GM21825 (cell line): ENCODE data around the gene PPP2R1A.

Experiments
- ATAC-seq: cut with Tn5 transposase; IDR thresholded peaks from one replicate; pipeline ENCODE4 v1.9.1; 2021; ENCODE audit warnings: mild to moderate bottlenecking, moderate library complexity; ENCODE audit not compliant: unreplicated experiment

PPP2R1A gene

DNA sequence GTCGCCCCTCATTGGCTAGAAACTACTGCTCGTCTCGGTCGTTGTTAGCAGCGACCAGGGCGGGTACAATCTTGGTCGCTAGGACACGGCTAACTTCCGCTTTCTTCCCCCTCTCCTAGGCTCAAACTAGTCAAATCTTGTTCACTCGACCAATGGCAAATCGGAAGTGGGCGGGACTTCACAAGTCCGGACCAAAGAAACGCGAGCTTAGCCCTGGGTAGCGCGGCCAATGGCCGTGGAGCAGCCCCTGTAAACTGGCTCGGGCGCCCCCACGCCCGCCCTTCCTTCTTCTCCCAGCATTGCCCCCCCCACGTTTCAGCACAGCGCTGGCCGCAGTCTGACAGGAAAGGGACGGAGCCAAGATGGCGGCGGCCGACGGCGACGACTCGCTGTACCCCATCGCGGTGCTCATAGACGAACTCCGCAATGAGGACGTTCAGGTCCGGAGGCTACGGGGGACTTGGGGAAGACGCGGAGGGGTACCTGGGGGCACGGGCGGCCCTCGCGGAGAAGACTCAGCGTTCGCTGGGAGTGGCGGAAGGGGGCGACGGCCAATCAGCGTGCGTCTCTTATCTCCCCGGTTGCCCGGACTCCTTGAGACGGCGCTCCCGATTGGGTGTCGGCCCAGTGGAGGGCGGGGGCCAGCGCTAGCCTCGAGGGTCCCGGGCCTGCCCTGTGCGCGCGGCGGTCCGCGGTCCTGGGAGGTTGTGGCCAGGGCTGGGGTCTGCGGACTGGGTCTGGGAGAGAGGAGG is at the start of gene PPP2R1A:
TSS of gene PPP2R1A (plus strand) at position 318 of the 752 bp plus-strand sequence. CDS start at position 363, 45 bp downstream.
- ATAC-seq: peak; percentile 86

DNA sequence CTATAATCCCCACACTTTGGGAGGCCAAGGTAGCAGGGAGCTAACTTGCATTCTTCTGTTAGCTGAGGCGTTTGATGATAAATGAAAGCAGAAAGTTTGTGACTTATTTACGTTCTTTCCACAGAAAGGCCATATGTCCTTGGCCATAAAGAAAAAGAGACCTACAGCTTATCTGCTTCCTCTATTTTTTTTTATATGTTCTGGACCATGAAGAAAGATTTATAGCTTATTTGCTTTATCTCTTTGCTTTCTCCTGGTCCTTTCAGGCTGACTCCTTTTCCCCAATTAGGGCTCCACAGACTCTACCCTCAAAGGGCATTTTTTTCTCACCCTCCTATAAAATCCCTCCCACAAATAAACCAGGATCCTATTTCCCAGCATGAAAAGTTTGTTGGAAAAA is 48.6 kb upstream of the PPP2R1A start:
- no peak for ATAC-seq

DNA sequence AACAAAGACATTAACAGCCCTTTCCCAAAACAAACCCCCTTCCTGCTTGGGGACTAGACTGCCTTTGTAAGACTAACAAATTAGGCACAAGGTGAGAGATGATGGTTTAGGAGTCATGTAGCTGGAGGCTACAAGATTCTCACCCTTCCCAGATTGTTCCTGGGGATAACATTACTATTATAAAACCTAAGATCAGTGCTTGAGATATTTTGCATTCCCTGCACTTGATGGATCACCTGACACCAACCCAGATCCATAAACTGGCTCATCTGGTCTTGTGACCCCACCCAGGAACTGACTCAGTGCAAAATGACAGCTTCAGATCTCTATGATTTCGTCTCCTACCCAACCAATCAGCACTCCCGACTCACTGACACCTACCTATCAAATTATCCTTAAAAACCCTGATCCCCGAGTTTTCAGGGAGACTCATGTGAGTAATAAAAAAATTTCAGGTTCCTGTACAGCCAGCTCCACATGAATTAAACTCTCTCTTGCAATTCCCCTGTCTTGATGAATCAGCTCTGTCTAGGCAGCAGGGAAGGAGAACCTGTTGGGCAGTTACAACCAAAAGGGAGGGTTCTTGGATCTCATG is 47.8 kb upstream of the PPP2R1A start:
- ATAC-seq: no peak

DNA sequence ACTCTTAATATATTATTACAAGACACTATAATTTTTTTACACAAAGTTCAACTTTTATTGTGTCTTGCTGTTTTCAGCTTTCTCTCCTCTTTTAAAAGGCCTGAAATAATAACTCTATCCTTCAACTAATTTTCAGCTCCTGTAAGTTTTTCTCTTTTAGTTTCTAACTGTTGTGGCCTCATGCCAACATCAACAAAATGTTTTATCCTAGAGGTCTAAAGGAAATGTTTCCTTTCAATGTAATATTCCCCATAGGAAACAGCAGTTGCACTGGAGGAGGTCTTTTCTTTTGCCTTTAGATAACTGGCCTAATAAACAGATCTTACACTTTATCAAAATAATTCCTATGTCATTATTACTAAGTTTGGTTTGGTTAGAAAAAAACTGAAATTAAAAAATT is 41.6 kb upstream of the PPP2R1A start:
- ATAC-seq: no peak

DNA sequence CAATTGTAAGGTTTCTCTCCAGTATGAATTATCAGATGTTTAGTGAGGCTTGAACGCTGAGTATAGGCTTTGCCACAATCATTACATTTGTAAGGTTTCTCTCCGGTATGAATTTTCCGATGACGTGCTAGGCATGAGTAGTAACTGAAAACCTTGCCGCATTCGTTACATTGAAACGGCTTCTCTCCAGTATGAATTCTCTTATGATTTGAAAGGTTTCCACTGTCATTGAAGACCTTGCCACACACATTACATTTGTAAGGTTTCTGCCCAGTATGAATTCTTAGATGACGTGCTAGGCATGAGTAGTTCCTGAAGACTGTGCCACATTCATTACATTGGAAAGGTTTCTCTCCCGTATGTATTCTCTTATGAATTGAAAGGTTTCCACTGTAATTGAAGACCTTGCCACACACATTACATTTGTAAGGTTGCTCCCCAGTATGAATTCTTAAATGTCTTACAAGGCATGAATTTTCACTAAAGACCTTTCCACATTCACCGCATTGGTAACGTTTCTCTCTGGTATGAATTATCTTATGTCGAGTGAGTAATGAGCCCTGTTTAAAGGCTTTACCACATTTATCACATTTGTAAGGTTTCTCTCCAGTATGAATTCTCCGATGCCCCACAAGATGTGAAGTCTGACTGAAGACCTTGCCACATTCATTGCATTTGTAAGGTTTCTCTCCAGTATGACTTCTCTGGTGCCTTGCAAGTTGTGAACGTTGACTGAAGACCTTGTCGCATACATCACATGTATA is 34.1 kb upstream of the PPP2R1A start:
- no peak for ATAC-seq

DNA sequence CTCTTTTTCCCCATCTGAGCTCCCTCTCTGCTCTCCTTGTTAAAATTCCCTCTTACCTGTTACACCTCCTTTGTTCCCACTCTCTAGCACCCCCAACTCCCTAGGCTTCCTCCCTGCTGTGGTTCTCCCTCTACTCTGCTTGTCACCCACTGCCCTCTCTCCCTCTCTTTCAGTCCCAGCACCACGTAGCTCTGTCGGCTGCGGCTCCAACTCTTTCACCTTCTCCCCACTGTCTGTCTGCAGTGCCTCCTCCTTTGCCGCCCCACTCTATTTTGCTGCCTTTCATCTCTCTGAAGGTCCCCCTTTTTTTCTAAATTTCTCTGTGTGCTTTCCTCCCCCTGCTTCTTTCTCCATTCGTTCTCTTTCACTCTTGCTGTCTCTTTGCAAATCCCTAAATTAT is 19.5 kb upstream of the PPP2R1A start:
- ATAC-seq: no peak

DNA sequence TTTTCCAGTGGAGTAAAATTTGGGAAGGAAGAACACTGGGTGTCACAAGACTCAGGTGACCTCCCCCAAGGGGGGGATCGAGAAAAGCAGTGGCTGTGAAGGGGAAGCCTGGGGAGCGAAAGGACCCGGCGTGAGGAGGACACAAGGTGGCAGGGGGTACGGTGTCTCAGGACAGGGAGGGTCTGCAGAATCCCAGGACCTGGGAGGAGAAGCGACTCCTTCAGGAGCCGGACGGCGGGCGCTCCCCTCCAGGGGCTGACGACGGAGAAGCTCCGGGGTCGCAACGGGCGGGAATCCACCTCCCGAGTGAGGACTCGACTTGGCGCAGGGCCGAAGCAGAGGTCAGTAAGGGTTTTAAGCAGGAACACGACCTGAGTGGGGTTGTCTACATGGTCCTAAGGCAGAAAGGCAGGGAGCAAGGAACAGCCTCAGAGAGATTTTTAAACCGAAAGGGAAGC is 19.0 kb upstream of the PPP2R1A start:
- ATAC-seq: peak; percentile 8

DNA sequence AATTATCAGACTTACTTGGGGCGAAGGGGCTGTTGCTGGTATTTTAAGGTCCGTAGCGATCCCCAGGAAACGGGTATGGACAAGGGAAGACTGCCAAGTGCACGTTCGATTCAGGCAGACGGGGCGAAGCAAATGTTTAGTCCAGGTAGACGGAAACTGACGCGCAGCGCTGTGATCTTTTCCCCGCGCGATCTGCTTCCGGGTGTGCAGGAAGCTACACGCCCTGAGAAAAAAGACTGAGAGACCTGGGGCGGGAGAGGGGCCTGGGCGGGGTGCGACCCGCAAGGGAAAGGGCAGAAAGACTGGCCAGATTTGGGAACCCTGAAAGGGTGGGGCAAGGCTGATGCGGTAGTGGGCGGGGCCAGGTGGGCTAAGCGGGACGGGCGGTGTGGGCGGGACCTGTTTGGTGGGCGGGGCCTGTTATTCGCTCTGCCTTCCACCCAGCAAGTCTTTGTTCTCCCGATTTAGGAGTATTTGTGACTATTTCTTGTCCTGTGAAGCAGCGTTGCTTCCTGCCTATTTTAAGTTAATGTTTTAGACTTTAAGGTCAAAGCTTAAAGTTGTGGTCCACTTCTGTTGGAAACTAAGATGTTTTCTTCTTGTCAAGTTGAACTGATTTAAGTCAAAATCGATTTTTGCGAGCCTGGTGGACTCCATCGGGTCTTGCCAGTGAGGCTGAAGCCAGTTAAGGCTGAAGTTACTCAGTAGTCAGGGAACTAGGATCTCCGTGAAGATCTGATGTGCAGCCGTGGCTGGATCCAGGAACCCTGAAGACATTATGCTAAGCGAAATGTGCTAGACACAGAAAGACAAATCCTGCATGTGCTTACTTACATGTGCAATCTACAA is 18.3 kb upstream of the PPP2R1A start, which contains the start of gene ZNF836:
TSS of gene ZNF836 (minus strand) at position 301 of the 849 bp plus-strand sequence. CDS start 3,549 bp downstream, outside the sequence.
- peak; percentile 79 for ATAC-seq

DNA sequence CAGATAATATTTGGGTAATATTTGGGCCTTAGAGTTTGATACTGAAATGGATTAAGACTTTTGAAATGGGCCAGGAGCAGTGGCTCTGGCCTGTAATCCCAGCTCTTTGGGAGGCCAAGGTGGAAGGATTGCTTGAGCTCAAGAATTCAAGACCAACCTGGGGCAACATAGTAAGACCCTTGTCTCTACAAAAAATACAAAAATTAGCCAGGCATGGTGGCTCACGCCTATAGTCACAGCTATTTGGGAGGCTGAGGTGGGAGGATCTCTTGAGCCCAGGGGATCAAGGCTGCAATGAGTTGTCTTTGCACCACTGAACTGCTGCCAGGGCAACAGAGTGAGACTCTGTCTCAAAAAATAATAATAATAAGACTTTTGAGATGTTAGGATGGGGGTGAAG is 17.5 kb upstream of the PPP2R1A start:
- no peak for ATAC-seq

DNA sequence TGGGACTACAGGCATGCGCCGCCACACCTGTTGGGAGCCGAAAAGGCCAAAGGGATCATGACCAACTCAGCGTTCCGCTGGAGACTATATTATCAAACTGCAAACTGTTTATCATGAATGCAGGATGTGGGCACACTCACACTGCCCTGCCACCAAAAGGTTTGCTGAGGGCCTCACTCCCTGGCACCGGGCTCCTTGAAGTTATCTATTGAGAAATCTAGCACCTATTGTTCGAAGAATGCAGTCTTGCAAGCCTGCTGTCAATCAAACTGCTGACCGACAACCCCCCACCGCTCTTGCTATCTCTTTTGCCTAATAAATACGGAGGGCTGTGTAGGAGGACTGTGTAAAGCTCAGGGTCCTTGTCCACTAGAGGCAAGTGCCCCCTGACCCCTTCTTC is 13.3 kb upstream of the PPP2R1A start:
- ATAC-seq: no peak

DNA sequence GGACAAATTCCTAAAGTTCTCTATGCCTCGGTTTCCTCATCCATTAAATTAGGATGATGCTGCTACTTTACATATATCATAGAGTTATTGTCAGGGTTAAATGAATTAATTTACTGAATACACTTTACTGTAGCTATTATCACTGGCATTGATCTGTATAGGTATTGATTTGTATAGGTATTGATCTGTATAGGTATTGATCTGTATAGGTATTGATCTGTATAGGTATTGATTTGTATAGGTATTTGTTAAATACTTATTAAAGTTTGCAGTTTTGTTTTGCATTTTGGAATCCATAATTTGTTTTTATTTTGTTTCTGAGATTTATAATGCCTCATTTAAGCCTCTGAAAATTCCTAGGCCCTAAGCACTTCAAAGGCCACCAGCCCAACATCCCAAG is 2.4 kb upstream of the PPP2R1A start:
- no peak for ATAC-seq

DNA sequence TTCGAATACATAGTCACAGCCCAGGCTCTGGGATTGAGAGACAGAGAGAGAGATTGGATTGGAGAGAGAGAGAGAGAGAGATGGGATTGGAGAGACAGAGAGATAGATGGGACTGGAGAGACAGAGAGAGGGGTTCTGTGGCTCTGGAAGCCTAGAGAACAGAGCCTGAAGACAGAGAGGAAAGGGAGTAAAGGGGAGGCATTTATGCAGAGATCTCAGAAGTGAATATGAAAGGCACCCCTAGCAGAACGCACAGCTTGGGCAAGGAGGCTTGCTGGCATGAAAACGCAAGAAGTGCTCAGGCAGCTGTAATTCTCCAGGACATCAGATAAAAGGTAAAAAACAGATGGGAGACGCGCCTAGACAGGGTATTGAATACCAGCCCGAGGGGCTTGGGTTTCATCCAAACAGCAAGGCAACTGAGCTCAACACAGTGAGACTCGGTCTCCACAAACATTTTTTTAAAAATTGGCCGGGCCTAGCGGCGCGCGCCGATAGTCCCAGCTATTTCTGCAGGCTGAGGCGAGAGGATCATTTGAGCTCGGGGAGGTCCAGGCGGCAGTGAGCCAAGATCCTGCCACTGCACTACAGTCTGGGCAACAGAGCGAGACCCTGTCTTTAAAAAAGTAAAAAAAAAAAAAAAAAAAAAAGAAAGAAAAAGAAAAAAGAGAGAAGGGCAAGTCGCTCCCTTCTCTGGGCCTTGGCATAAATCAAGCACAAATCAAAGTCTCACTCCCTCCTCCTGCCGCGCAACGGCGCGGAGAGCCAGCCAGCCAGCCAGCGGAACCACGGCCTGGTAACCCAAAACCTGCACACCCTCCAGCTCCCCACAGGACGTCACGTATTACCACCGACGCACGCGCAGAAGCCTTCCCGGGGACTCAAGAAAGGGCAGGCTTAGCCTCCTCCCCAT is 774 bp upstream of the PPP2R1A start:
- ATAC-seq: no peak

DNA sequence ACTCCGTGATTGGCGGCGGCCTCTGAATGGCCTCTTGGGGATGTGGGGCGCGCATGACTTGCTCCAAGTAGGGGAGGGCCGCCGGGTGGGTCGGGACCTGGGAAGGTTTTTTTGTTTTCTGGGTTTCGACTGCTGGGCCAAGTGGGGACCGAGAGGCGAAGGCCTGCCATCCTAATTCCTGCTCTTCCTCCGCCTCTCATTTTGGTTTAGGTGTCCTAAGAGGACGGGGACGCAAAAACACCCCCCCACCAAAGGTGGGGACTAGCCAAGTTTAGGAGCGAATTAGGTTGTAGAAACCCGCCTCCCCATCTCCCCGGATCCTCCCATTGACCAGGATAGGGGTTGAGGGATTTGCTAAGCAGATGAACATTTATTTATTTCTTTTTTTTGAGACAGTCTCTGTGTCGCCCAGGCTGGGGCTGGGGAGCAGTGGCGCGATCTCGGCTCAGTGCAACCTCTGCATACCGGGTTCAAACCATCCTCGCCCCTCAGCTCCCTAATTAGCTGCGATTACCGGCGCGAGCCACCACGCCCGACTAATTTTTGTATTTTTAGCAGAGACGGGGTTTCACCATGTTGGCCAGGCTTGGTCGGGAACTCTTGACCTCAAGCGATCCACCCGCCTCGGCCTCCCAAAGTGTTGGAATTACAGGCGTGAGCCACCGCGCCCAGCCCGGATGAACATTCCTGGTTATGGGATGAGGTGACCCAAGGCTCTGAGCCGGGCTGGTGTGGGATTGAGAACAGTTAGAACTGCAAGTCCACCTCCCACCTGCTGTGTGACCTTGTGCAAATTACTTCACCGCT is 838 bp downstream of the PPP2R1A start:
- ATAC-seq: no peak

DNA sequence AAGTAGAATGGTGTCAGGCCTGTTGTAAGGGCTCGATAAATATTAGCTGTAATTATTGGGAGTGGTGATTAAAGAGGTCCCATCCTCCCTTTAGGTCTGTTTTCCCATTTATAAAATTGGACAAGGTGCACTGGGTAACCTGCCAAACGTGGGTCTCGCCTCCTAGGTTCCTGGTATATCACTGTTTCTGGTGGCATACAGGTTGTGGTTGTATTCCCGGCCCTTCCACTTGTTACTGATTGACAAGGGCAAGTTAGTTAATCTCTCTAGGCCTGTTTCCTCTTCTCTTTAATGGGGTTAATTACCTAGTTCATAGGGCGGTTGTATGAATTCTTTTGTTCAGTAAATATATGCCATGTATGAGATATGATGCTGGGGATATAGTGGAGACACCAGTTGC is 1.5 kb downstream of the PPP2R1A start:
- ATAC-seq: no peak

DNA sequence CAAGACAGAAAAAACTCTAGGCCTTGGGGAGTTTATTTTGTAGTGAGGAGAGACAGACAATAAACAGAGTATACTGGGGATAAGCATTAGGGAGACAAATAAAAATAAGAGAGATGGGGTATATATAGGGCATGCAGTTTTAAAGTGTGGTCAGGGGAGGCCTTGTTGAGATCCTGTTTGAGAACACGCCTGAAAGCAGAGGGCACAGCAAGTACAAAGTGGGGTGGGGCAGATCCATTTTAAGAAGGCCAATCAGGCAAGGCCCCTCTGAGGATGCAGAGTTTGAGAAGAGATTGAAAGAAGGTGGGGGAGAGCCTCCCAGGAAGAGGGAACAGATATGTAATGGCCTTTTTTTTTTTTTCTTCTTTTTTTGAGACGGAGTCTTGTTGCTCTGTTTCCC is 2.1 kb downstream of the PPP2R1A start:
- ATAC-seq: no peak

DNA sequence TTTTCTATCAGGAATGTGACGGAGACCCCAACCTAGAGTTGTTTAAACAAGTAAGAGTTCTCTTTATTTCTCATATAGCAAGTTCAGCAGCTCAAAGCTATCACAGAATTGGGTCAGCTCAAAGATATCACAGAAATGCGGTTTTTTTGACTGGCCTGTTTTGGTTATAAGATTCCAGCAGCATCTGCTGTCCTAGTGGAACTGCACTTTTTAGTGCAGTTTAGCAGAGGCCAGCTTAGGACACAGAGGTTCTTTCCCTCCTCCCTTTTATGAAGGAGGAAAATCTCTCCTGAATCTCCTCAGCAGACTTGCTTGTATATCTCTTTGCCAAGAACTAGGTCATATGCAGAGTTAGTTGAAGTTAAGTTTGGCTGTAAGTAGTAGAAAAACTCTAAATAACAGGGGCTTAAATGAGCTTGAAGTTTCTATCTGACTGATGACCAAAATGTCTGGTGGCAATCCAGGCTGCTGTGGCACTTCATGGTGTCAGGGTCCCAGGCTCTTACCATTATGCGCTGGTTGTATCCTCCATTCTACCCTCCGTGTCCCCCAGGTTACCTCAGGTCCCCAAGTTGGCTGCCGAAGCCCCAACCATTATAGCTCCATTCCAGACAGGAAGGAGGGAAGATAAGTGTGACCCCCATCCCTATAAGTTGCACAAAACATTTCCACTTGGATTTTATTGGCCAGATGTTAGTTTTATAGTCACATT is 6.6 kb downstream of the PPP2R1A start:
- ATAC-seq: no peak

DNA sequence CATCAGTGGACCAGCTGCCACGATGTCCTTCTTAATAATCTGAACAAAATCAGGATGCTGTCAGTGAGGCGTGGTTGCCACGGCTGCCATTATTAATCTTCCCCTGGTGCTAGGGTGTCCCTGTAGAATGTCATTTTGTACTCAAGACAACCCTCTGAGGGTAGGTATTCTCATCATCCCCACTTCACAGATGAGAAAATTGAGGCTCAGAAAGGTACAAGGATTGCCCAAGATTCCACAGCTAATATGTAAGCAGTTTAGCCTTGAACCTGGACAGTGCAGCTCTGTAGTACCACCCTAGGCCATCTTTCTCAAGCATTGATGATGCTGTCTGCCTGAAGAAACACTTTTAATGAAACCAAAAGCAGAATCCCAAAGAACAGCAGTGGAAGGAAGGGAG is 8.1 kb downstream of the PPP2R1A start:
- ATAC-seq: no peak

DNA sequence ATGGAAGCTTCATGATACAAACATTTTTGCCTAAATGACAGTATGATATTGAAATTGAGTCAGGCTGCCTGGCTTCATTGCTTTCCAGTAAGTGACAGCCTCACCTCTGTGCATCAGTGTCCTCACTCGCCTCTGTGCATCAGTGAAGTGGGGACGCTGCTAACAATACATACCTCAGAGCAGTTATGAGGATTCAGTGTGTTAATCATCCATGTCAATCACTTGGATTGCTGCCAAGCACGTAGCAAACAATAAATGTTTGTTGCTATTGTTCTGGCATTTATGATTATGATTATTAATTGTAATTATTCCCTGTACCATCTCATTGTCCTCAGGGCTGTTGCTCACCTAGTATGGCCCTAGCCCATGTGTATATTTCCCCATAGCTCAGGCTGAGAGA is 8.8 kb downstream of the PPP2R1A start:
- no peak for ATAC-seq
